ENCODE data around the gene LYVE1.
A peak's percentile ranks its signal among the peaks of the same experiment; 100 is the strongest.

Gene LYVE1

DNA sequence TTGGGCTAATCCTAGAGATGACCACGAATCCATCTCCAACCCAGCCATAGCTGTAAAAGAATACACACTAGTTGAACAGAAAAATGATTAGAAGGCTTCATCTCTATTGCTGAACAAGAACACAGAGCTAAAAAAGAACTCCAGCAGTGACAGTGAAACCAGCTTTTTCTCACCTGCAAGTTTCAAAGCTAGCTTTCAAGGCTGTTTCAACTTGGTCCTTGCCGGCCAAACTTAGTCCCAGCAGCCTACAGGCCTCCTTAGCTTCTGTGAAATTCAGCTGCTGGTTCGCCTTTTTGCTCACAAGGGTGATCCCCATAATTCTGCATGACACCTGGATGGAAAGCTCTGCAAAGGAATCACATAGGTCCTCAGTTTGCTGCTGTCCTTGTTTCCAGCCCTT, 4.4 kb downstream of the LYVE1 start:
- Histone ChIP-seq H3K4me1 (no peaks in the 10 kb centered on the region), H3K4me2 (no peak overlapping the region), H3K9me3 (no peaks in the 10 kb centered on the region), H3K9ac (no peak overlapping the region), H3K27ac (no peak overlapping the region), H4K20me1 (no peaks in the 10 kb centered on the region), H3K4me3 (no peak overlapping the region), H3K27me3 (no peaks in the 10 kb centered on the region), H3K36me3 (no peaks in the 10 kb centered on the region)
- no peak for TF ChIP-seq Cebpa-rat (IDR thresholded peaks at IDR 0.05)

DNA sequence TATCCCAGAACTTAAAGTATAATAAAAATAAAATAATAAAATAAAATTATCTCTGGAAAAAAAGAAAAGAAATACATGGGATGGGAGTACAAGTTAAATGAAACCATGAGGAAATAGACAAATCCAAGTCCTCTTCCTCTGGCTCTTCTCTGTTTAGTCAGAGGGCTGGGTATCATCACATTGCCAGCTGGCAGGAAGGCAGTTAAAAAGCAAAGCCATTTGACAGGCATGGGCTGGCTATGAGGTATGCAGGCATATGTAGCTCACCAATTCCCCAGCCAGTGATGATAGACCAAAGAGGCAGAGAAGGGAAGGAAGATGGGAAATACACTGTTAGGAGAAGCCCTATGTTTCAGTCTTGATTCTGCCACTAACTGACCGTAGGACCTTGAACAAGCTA, 6.5 kb downstream of the LYVE1 start:
- Histone ChIP-seq H3K4me2 (no peak overlapping the region), H3K36me3 (no peaks in the 10 kb centered on the region), H3K9ac (no peak overlapping the region), H3K4me3 (no peak overlapping the region), H3K27ac (no peak overlapping the region), H3K27me3 (no peaks in the 10 kb centered on the region), H4K20me1 (no peaks in the 10 kb centered on the region), H3K9me3 (no peaks in the 10 kb centered on the region), H3K4me1 (no peaks in the 10 kb centered on the region)
- TF ChIP-seq Cebpa-rat (IDR thresholded peaks at IDR 0.05): no peak

DNA sequence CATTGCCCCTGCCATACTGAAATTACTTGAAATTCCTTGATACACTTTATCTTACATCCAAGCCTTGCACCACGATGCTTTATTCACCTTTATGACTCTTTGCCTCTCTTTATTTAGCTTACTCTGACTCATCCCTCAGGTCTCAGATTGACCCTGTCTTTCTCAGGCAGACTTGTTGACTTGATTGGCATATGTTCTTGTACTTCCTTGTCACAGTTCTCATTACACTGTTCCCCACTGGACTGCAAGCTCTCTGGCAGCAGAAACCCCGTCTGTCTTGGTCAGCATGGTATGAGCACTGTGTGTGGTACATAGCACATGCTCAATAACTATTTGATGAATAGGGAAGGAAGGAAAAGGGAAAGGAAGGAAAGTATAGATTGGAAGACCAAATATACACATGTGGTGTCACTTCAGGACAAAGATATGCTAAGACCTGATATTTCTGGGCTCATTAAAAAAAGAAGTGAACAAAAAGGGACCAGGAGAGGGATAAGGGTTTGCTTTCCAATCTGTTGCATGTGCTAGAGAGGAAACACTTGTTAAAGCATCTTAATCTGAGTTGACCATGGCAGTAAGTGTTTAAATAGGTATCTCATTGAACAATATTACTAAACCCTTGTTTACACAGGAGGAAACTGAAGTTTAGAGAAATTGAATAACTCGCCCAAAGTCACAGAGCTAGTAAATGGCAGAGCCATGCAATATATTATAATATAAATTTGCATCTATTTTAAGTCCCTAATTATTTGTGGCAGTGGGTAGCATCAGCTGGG, 7.2 kb downstream of the LYVE1 start:
- no peak overlapping the region for H3K9ac ChIP-seq
- no peak for TF ChIP-seq Cebpa-rat (IDR thresholded peaks at IDR 0.05)

DNA sequence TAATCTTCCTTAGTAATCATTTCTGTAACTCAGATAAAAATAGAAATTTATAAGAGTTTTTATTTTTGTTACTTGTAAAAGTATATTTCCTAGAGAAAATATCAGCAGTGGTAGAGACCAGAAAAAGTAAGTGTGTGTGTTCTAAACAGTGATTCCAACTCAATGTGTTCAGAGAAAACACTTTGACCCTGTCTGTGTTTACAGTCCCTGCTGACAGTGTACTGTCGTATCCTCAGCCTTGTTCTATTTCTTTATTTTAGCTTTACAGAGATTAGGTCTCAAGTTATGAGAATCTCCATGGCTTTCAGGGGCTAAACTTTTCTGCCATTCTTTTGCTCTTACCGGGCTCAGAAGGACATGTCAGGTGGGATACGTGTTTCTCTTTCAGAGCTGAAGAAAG, 10.2 kb downstream of the LYVE1 start:
- no peak for TF ChIP-seq Cebpa-rat (IDR thresholded peaks at IDR 0.05)
- Histone ChIP-seq H3K4me1 (no peaks in the 10 kb centered on the region), H4K20me1 (no peaks in the 10 kb centered on the region), H3K36me3 (no peaks in the 10 kb centered on the region), H3K9ac (no peak overlapping the region), H3K27ac (no peak overlapping the region), H3K27me3 (no peaks in the 10 kb centered on the region), H3K4me3 (no peak overlapping the region), H3K4me2 (no peak overlapping the region), H3K9me3 (no peaks in the 10 kb centered on the region)

More for the DNA sequence above, 7.2 kb downstream of the LYVE1 start:
- Histone ChIP-seq H3K36me3 (no peaks in the 10 kb centered on the region), H4K20me1 (no peaks in the 10 kb centered on the region), H3K4me1 (no peaks in the 10 kb centered on the region), H3K4me2 (no peak overlapping the region), H3K9me3 (no peaks in the 10 kb centered on the region), H3K4me3 (no peak overlapping the region), H3K27ac (no peak overlapping the region), H3K27me3 (no peaks in the 10 kb centered on the region)

DNA sequence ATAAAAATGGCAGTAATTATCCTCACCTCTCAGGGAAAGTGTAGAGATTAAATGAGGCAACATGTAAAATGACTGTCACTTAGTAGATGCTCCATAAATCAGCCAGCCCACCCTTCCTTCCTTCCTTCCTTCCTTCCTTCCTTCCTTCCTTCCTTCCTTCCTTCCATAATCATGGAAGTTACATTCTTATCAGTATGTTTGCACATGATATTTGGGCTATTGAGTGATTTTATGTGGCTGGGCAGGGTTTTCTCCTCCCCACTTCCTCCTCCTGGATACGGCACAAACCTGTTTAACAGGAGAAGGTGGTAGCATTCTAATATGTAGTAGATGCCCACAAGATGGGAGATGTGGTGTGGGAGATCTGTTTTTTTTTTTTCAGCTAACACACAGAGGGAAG, 11.9 kb downstream of the LYVE1 start:
- no peak overlapping the region for H3K9ac ChIP-seq
- H3K4me2 ChIP-seq: no peak overlapping the region
- TF ChIP-seq Cebpa-rat (IDR thresholded peaks at IDR 0.05): no peak
- H4K20me1 ChIP-seq: no peaks in the 10 kb centered on the region
- no peaks in the 10 kb centered on the region for H3K36me3 ChIP-seq
- no peaks in the 10 kb centered on the region for H3K4me1 ChIP-seq
- H3K27ac ChIP-seq: no peak overlapping the region
- peaks cover 6% of the 10 kb centered on the region; the same call in 1 of the 2 replicates for H3K9me3 ChIP-seq
- no peak overlapping the region for H3K4me3 ChIP-seq
- no peaks in the 10 kb centered on the region for H3K27me3 ChIP-seq

DNA sequence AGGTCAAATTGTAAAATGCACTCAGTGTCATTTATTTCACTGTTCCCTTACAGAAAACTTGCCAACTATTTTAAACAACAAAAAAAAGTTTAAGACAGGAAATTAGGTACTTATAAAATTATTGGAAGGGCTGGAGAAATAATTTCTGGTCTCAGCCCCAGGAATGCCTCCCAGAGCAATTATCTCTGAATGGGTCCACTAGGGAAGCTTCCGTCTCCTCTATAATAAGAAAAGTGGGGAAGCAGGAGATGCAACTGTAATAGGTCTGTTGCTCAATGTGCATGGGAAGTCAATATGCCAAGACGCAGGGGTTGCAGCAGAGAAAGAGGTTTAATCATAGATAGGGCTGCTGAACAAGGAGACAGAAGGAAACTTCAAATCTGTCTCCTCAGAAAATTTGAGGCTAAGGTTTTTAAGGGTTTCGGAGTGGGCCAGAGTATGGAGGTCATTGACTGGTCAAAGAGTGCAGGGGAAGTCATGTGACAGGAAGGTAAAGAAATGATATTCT, 16.6 kb downstream of the LYVE1 start:
- H3K27ac ChIP-seq: no peak overlapping the region
- no peak overlapping the region for H3K9ac ChIP-seq
- no peaks in the 10 kb centered on the region for H3K36me3 ChIP-seq
- no peaks in the 10 kb centered on the region for H3K4me1 ChIP-seq
- no peak for TF ChIP-seq Cebpa-rat (IDR thresholded peaks at IDR 0.05)
- no peaks in the 10 kb centered on the region for H3K27me3 ChIP-seq
- H3K4me3 ChIP-seq: no peak overlapping the region
- H3K9me3 ChIP-seq: peaks cover 6% of the 10 kb centered on the region; the same call in 1 of the 2 replicates
- no peak overlapping the region for H3K4me2 ChIP-seq
- no peaks in the 10 kb centered on the region for H4K20me1 ChIP-seq

DNA sequence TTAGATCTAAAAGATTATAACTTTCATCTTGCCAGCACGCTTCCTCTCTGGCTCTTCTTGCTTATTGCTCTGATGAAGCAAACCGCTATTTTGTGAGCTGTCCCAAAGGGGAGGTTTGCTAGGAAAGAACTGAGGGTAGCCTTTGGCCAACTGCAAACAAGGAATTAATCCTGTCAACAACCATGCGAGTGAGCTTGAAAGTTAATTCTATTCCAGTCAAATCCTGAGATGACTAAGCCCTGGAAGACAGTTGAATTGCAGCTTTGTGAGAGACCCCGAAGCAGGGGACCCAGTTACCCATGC, 17.2 kb downstream of the LYVE1 start:
- H3K4me1 ChIP-seq: no peaks in the 10 kb centered on the region
- no peak overlapping the region for H3K27ac ChIP-seq
- TF ChIP-seq Cebpa-rat (IDR thresholded peaks at IDR 0.05): no peak
- no peak overlapping the region for H3K9ac ChIP-seq
- H3K9me3 ChIP-seq: peaks cover 6% of the 10 kb centered on the region; the same call in 1 of the 2 replicates
- H4K20me1 ChIP-seq: no peaks in the 10 kb centered on the region
- H3K4me3 ChIP-seq: no peak overlapping the region
- no peaks in the 10 kb centered on the region for H3K27me3 ChIP-seq
- H3K4me2 ChIP-seq: no peak overlapping the region
- no peaks in the 10 kb centered on the region for H3K36me3 ChIP-seq

DNA sequence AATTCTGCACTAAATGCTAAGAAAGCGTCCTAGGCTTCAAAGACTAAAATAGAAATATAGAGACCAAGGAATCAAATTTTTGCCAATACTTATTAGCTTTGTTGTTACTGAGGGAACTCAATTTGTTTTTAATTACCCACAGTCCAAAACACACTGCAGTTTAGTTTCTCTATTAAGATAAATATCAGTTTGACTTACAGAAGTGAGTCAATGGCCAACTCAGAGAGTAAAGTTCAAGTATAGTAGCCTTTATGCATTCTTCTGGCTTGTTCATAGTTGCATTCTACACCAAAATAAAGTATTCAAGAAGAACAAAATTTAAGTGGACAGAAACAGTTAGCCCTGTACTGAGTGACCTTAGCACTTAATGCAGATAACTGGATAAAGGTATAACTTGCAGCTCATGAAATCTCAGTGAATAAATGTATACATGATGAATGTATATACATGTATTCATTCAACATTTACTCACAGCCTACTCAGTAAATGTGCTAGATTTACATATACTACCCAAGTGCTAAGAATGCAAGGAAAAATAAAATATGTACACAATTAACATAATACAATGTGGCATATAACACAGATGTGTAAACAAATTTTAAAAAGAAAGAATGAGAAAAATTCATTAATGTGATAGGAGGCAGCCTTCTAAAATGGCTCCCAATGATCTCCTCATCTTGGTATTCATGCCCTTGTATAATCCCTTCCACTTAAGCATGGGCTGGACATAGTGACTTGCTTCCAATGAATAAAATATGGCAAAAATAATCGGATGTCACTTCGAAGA, 17.8 kb downstream of the LYVE1 start:
- Histone ChIP-seq H3K9ac (no peak overlapping the region), H3K4me1 (no peaks in the 10 kb centered on the region), H3K36me3 (no peaks in the 10 kb centered on the region), H4K20me1 (no peaks in the 10 kb centered on the region), H3K27me3 (no peaks in the 10 kb centered on the region), H3K9me3 (peaks cover 6% of the 10 kb centered on the region; the same call in 1 of the 2 replicates), H3K27ac (no peak overlapping the region), H3K4me2 (no peak overlapping the region), H3K4me3 (no peak overlapping the region)
- TF ChIP-seq Cebpa-rat (IDR thresholded peaks at IDR 0.05): no peak

DNA sequence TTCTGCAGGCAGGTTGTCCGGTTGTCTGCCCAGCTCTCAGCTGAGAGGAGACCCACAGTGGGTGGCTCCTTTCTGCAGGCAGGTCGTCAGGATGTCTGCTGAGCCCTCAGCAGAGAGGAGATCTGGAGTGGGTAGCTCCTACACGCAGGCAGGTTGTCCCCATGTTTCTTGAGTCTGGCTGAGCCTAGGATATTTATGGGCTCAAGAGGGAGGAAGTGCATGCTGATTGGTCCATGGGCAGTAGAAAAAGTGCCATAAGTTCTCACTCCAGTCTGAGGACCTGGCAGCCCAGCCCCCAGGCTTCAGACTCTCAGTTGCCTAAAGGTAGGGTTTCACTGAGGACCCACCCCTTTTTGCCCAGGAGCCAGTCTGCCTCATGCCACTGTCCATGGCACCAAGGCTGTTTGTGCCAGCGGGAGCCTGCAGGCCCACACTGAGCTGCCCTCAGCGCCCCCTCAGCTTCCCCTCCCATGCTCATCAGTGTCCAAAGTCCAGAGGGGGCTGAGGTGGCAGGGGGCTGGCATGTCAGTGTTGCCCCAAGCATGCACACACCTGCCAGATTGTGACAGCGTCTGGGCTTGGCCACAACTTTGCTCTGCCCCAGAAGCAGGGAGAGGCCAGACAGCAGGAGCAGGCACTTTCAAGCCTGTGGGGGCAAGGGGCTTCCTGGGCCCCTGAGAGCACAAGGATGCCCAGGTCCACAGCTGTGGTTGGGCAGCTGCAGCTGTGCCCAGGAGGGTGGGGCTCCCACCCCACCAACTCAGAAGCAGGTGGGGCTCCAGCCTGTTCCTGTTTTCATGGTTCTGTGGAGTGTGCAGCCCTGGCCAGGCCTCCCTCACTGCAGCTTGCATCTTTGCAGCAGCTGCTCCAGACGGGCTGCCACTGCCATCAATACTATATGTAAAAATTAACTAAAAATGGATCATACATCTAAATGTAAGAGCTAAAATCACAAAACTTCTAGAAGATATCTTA, 23.7 kb downstream of the LYVE1 start:
- no peaks in the 10 kb centered on the region for H3K27me3 ChIP-seq
- 0 out of 2 replicates have a peak overlapping the region, but pooled peaks have one; percentile 9 for H3K4me3 ChIP-seq
- no peak overlapping the region for H3K9ac ChIP-seq
- H3K36me3 ChIP-seq: no peaks in the 10 kb centered on the region
- no peaks in the 10 kb centered on the region for H4K20me1 ChIP-seq
- H3K4me1 ChIP-seq: peaks cover 15% of the 10 kb centered on the region
- no peak for TF ChIP-seq Cebpa-rat (IDR thresholded peaks at IDR 0.05)
- peaks cover 25% of the 10 kb centered on the region for H3K9me3 ChIP-seq
- H3K27ac ChIP-seq: peak overlapping the region; percentile 45; the same call in 1 of the 2 replicates
- peak overlapping the region; percentile 44; the same call in 1 of the 2 replicates for H3K4me2 ChIP-seq
